Psoas muscle (tissue), 8 donors: Measurements from ENCODE around the gene ZNF281. TPM values are rescaled to one million over a fixed set of nuclear protein-coding genes. Genes with fewer than 3 reads are reported as not detected.

Source experiments
- ATAC-seq, 4 donors: fragments of 200-7000 bp; cut with Tn5 transposase; one replicate each; pipeline ENCODE4 v1.9.1; 2020; ENCODE audit warnings: moderate library complexity in 3 of 4, mild to moderate bottlenecking in 2 of 4
- DNase-seq, 2 donors: peaks; one replicate each; pipeline ENCODE4 v3.0.0-alpha.2; 2020
- H3K27ac ChIP-seq: fragments of 200-600 bp; one replicate; pipeline ENCODE4 v1.8.0; 2022
- H3K27me3 ChIP-seq, 3 donors: fragments of 200-600 bp in 1 of 3; one replicate each; pipeline versions ENCODE4 v1.6.1 to v1.8.0; 2013 to 2022; ENCODE audit warnings: low read length in 2 of 3, mild to moderate bottlenecking in 2 of 3, moderate library complexity in 1 of 3; ENCODE audit not compliant: insufficient read depth in 3 of 3
- H3K36me3 ChIP-seq, 2 donors: fragments of 200-600 bp in 1 of 2; one replicate each; pipeline versions ENCODE4 v1.6.1 to v1.8.0; 2013 to 2022; ENCODE audit warnings: low read depth in 1 of 2, mild to moderate bottlenecking in 1 of 2, moderate library complexity in 1 of 2; ENCODE audit not compliant: insufficient read depth in 1 of 2
- H3K4me1 ChIP-seq: fragments of 200-600 bp; one replicate; pipeline ENCODE4 v1.8.0; 2022
- H3K4me3 ChIP-seq: fragments of 200-600 bp; one replicate; pipeline ENCODE4 v1.8.0; 2022; ENCODE audit warnings: mild to moderate bottlenecking
- H3K9me3 ChIP-seq: fragments of 200-600 bp; one replicate; pipeline ENCODE4 v1.8.0; 2022
- CTCF ChIP-seq: fragments of 200-600 bp; IDR thresholded peaks from one replicate; pipeline ENCODE4 v1.8.0; 2022; ENCODE audit warnings: antibody characterized with exemption
- WGBS, 3 donors: extraction: QIAGEN DNeasy Blood & Tissue Kit; methylation state at CpG; one replicate each; pipeline versions ENCODE4 v1.1.6 to v1.1.7; 2013; 5-methylcytosine and 5-hydroxymethylcytosine counted together
- intact Hi-C, 2 donors: fragments of 100-400 bp; cut with DNase I; formaldehyde crosslinking; loops; one replicate each; pipeline versions ENCODE4 v1.11.0 to v1.14.2; 2022
- polyA plus RNA-seq, 3 donors: library from polyadenylated mRNA; stranded (reverse); fragments of 200-250 nt; gene quantifications; one replicate each; pipeline ENCODE4 v1.2.3, GENCODE V29; 2013
- total RNA-seq, 4 donors: library from RNA; stranded (reverse); fragmentation: NEBNext Ultra II Directional in 2 of 4; extraction: Animal tissue kit (Norgen Biotek cat#: 25700) in 2 of 4; gene quantifications; one replicate each; pipeline versions ENCODE4 v1.2.1 to v1.2.4, GENCODE V29; 2021 to 2023
- donor health status: healthy with polysubstance abuse.
- donor health status: DM: no; HTN: no; CAD: no; lungs with moderate emphysema.
- donor health status: Bipolar disorder and iron deficiency.
- donor health status: healthy.
- donor health status: DM: yes; HTN: yes; CAD: no.
- donor health status: DM: no; HTN: no; CAD: no.
- donor health status: DM: no; HTN: no; CAD: no.
- donor health status: DM: yes; HTN: yes; CAD: no.

The ZNF281 gene
- total and polyA plus RNA-seq, 7 donors, result 4.1 to 14.0 (median 10.4) TPM

GRCh38 chr1:200366577-200367253, 43.1 kb downstream of the ZNF281 start:
- intact Hi-C loops, result no loop called here

GRCh38 chr1:200365897-200366426, 43.9 kb downstream of the ZNF281 start:
- 92 to 98% (median 93%) methylated on average over 2 of the region's 2 CpGs for WGBS, 3 donors
- H3K36me3 ChIP-seq, result no peaks in the 10 kb centered on the region
- no peak for ATAC-seq

More at GRCh38 chr1:200366577-200367253, 43.1 kb downstream of the ZNF281 start:
- no peak for ATAC-seq
- DNase-seq, result no peak
- Histone ChIP-seq H3K36me3 (no peaks in the 10 kb centered on the region), H3K27ac (no peak overlapping the region), H3K4me1 (peaks cover 3% of the 10 kb centered on the region), H3K9me3 (no peaks in the 10 kb centered on the region), H3K4me3 (no peak overlapping the region), H3K27me3 (no peaks in the 10 kb centered on the region)
- TF ChIP-seq CTCF, result no peak
- WGBS, 3 donors, result 59 to 82% (median 80%) methylated on average over 5 of the region's 5 CpGs

GRCh38 chr1:200364831-200365230, 45.0 kb downstream of the ZNF281 start:
- no peaks in the 10 kb centered on the region for H3K9me3 ChIP-seq
- no peak for TF ChIP-seq CTCF
- DNase-seq, result no peak
- 69 to 71% (median 69%) methylated on average over 5 of the region's 5 CpGs for WGBS, 3 donors
- no peak overlapping the region for H3K27ac ChIP-seq
- no peaks in the 10 kb centered on the region for H3K36me3 ChIP-seq
- no peak overlapping the region for H3K4me3 ChIP-seq
- intact Hi-C loops, result no loop called here
- no peaks in the 10 kb centered on the region for H3K27me3 ChIP-seq
- H3K4me1 ChIP-seq, result peaks cover 3% of the 10 kb centered on the region
- no peak for ATAC-seq

More at GRCh38 chr1:200365897-200366426, 43.9 kb downstream of the ZNF281 start:
- no peak overlapping the region for H3K4me3 ChIP-seq
- no peaks in the 10 kb centered on the region for H3K27me3 ChIP-seq
- TF ChIP-seq CTCF, result no peak
- intact Hi-C loops, result no loop called here
- H3K9me3 ChIP-seq, result no peaks in the 10 kb centered on the region
- peaks cover 3% of the 10 kb centered on the region for H3K4me1 ChIP-seq
- no peak overlapping the region for H3K27ac ChIP-seq
- DNase-seq, result no peak

GRCh38 chr1:200364091-200364759, 45.6 kb downstream of the ZNF281 start:
- 77 to 97% (median 87%) methylated on average over 2 of the region's 2 CpGs for WGBS, 3 donors
- Histone ChIP-seq H3K27ac (no peak overlapping the region), H3K9me3 (no peaks in the 10 kb centered on the region), H3K36me3 (no peaks in the 10 kb centered on the region), H3K27me3 (no peaks in the 10 kb centered on the region), H3K4me1 (peaks cover 3% of the 10 kb centered on the region), H3K4me3 (no peak overlapping the region)
- intact Hi-C loops, result no loop called here
- no peak for TF ChIP-seq CTCF
- no peak for DNase-seq
- no peak for ATAC-seq
